ENCODE measurements around the gene PHF11.
"Not testable (repeated sequence)": the region's sequence is repeated elsewhere in the genome, so short reads cannot be mapped to it uniquely, and the experiment has no call there.

PHF11 gene

GRCh38 chr13:49495783-49496762 is at the start of gene PHF11:
TSS of gene PHF11 (plus strand) at chr13:49495953. CDS start at chr13:49496002, 49 bp downstream.
- peak; percentile 54 for DNase-seq

GRCh38 chr13:49446473-49446872 is 49.3 kb upstream of the PHF11 start:
- DNase-seq = no peak

- no peak for DNase-seq
These were observed 47.0 kb upstream of the PHF11 start for GRCh38 chr13:49448753-49449152.

- DNase-seq = no peak
These were observed 45.5 kb upstream of the PHF11 start for GRCh38 chr13:49450105-49450819.

GRCh38 chr13:49452725-49453457 is 42.9 kb upstream of the PHF11 start:
- no peak for DNase-seq

GRCh38 chr13:49453465-49453864 is 42.3 kb upstream of the PHF11 start:
- DNase-seq = no peak

DNA sequence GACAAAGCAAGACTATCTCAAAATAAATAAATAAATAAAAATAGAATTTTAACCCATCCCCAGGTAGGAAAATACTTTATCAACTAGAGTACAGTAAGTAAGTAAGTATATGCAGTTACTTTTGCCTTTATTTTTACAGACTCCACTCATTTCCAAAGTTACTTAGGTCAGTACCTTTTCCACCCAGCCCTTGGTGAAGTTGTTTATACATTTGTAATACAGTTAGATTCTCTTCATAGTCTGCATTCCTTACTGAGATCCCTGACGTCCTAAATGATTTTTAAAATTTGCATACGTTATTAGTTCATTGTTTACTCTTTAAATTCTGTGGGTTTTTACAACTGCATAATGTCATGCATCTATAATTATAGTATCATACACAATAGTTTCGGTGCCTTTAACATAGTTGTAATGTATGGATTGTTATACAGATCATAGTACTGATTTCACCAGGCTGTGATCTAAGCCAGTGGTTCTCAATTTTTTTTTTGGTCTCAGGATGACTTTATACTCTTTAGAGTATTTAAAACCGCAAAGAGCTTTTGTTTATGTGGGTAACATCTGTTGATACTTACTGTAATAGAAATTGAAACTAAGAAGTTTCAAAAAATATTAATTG is 41.3 kb upstream of the PHF11 start:
- peak; percentile 22 for DNase-seq

- DNase-seq = no peak
These were observed 40.8 kb upstream of the PHF11 start for GRCh38 chr13:49455007-49455398.

DNA sequence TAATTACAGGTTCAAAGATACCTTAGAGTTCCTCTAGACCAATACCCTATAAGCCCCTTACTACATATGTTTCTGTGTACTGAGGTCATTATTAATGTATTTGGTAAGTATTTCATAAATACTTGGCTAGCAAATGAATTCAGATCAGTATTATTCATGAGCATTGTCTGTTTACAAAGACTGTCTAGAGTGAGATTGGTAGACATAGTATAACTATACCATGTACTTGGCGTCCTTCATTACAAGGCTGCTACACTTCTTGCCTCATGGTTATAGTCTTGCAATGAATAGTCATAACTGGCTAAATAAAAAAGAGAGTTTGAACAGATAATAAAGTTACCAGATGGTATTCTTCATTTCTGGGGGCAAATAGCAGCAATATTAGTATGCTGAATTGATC is 39.6 kb upstream of the PHF11 start:
- no peak for DNase-seq

DNA sequence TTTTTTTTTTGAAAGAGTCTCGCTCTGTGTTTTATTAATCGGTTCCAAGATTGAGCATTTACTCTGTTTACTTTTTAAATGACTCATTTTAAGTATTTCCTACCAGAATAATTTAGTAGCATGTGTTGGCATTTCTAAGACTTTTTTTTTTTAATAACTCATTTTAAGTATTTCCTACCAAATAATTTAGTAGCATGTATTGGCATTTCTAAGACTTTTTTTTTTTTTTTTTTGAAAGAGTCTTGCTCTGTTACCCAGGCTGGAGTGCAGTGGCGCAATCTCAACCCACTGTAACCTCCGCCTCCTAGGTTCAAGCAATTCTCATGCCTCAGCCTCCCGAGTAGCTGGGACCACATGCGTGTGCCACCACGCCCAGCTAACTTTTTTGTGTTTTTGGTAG is 38.5 kb upstream of the PHF11 start:
- no peak for DNase-seq

- no peak for DNase-seq
These were observed 36.2 kb upstream of the PHF11 start for GRCh38 chr13:49459580-49459979.

GRCh38 chr13:49464085-49464484 is 31.7 kb upstream of the PHF11 start:
- no peak for DNase-seq

DNA sequence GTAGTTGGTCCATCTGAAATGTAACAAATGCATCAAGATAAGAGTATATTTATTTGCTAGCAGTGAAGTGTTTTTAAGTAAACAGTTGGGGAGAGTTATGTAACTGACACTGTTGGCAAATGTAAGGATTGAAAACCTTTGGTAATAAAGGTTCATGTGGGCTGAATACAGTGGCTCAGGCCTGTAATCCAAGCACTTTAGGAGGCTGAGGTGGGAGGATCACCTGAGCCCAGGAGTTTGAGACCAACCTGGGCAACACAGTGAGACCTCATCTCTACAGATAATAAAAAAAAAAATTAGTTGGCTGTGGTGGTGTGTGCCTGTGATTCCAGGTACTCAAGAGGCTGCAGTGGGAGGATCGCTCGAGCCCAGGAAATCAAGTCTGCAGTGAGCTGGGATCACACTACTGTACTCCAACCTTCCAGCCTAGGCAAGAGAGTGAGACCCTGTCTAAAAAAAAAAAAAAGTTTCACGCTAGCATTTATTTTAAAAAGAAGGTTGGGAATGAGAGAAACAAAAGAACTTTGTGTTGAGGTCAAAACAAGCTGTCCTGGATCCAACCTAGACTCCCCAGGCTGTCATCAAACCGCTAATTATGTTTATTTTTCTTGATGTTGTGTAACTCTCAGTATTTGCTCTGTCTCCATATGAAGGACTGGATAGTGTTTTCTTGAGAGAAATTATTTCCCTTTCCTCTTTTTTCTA is 31.0 kb upstream of the PHF11 start:
- no peak for DNase-seq

DNA sequence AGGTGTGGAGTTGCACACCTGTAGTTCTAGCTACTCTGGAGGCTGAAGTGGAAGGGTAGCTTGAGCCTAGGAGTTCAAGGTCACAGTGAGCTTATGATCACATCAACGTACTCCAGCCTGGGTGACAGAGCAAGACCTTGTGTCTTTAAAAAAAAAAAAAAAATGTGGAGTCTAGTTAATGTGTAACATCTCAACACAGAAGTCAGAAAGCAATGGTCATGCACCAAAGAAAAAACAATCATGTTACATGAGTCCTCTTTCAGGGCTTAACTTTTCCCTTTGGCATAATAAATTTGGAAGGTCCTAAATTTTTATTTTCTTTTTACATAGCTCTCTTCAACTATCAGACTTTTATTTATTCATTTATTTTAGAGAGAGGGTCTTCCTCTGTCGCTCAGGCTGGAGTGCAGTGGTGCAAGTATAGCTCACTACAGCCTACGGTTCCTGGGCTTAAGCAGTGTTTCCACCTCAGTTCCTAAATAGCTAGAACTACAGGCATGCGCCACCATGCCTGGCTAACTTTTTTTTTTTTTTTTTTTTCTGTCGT is 29.4 kb upstream of the PHF11 start:
- no peak for DNase-seq

GRCh38 chr13:49472186-49472585 is 23.6 kb upstream of the PHF11 start:
- DNase-seq = no peak

- DNase-seq = no peak
These were observed 19.2 kb upstream of the PHF11 start for GRCh38 chr13:49476529-49476928.

DNA sequence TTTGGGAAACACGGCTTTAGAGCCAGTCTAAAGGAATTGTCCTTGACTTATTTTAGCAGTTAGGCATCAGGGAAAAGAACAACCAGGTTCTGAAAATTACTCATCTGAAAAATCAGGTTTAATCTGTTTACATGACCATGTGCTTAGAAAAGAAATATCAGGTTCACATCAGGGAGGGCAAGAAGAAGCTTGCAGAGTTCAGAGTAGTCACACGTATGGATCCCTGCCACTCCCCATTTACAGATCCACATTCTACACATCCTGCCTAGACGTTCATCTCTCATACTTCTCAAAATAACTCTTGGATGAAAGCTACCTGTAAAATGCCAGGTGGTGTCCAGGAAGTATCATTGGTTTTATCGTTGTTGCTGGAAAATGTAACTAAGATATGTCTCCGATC is 14.0 kb upstream of the PHF11 start:
- no peak for DNase-seq

DNA sequence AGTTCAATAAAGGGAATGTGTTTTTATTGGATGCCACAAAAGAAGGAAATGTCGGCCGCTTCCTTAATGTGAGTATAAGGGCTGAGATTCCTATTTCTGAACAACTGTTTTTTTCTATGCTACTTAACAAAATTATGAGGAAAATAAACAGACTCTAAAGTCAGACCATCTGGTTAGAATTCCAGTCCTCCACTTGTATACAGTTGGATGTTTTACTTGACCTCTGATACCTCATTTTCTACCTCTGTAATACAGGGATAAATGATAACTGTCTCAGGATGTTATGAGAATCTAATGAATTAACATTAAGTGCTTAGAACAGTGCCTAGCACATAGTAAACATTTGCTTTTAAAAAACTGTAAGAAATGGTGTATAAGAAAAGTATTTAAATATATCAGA is 7.2 kb upstream of the PHF11 start:
- no peak for DNase-seq

- no peak for DNase-seq
These were observed 1.1 kb upstream of the PHF11 start for GRCh38 chr13:49494645-49495044.

DNA sequence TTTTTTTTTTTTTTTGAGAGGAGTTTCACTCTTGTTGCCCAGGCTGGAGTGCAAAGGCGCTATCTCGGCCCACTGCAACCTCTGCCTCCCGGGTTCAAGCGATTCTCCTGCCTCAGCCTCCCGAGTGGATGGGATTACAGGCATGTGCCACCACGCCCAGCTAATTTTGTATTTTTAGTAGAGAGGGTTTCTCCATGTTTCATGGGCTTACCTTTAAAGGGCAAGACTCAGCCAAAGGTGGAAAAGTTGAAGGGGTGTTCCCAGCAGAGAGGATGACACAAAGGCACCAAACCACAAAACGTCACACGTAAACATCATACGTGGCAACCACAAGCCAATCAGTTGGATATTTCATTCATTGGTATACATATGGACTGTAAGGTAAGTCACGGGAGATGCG is 1.1 kb downstream of the PHF11 start:
- DNase-seq = not testable (repeated sequence)

DNA sequence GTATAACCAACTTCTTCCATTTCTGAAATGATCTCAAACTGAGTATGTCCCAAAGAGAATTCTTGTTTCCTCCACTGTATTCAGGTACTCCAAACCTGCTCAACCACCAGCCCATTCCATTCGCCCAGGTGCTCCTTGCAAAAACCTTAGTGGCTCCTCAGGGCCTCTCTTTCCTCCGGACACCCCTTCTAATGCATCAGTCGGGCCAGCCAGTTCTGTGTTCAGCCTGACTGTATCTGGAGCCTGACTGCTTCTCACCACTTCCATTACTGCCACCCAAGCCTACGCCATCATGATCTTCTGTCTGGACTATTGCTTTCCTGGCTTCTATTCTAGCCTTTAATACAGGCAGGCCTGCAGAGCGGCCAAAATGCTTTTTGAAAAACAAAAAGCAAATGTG is 1.5 kb downstream of the PHF11 start:
- DNase-seq = no peak

- DNase-seq = no peak
These were observed 2.5 kb downstream of the PHF11 start for GRCh38 chr13:49498206-49498605.

Data from NCI-H526 treated with DMSO at 0.1 percent for 48 hours (cell line).